WI38 (cell line): Measurements from ENCODE around the gene SAE1.

ENCODE experiments used
- H3K4me3 ChIP-seq: 2 replicates; pipeline ENCODE4 v1.5.1; 2011; ENCODE audit warnings: low read depth, mild to moderate bottlenecking, control low read depth, low read length
- CTCF ChIP-seq: IDR thresholded peaks from 2 replicates; pipeline ENCODE4 v1.5.1; 2012; ENCODE audit warnings: low read depth, mild to moderate bottlenecking, control low read depth, low read length

SAE1 gene

GRCh38 chr19:47221890-47222289, 91.3 kb downstream of the SAE1 start:
- H3K4me3 ChIP-seq, result no peak overlapping the region
- no peak for TF ChIP-seq CTCF

- no peak for TF ChIP-seq CTCF
Observed at GRCh38 chr19:47225746-47226425, 95.3 kb downstream of the SAE1 start.

GRCh38 chr19:47226426-47227351, 96.1 kb downstream of the SAE1 start:
- peak overlapping the region; percentile 89 for H3K4me3 ChIP-seq
- TF ChIP-seq CTCF, result no peak

More at GRCh38 chr19:47225746-47226425, 95.3 kb downstream of the SAE1 start:
- H3K4me3 ChIP-seq, result peak overlapping the region; percentile 89

- H3K4me3 ChIP-seq, result peak overlapping the region; percentile 89
- no peak for TF ChIP-seq CTCF
Observed at GRCh38 chr19:47227352-47228167, 96.9 kb downstream of the SAE1 start.

- H3K4me3 ChIP-seq, result peak overlapping the region; percentile 89
- no peak for TF ChIP-seq CTCF
Observed at GRCh38 chr19:47228168-47228936, 97.7 kb downstream of the SAE1 start.

- peak overlapping the region; percentile 89 for H3K4me3 ChIP-seq
- no peak for TF ChIP-seq CTCF
Observed at GRCh38 chr19:47228937-47229675, 98.5 kb downstream of the SAE1 start.
